ENCODE results near the gene ZNF316. TPM values are rescaled to one million over a fixed set of nuclear protein-coding genes. Genes with fewer than 3 reads are reported as not detected.

Gene ZNF316
- total RNA-seq, 2 experiments from 2014 or later, result 42.6 to 43.7 TPM

Other genes with a start within 250 kb of the ZNF316 start
- gene DAGLB, start 189.4 kb upstream of the ZNF316 start, total RNA-seq, result 10 to 100 TPM; 32.3 to 37.2 TPM
- gene KDELR2, start 153.2 kb upstream of the ZNF316 start, total RNA-seq, result 10 to 100 TPM; 49.5 to 52.0 TPM
- gene GRID2IP, start 85.9 kb upstream of the ZNF316 start, total RNA-seq, result under 1 TPM; 0.28 to 0.53 TPM
- gene ZDHHC4, start 59.9 kb upstream of the ZNF316 start, total RNA-seq, result 10 to 100 TPM; 38.2 to 44.6 TPM
- 10 to 100 TPM; 42.8 to 47.3 TPM for gene INTS15, start 47.3 kb upstream of the ZNF316 start, total RNA-seq
- gene ZNF853, start 21.7 kb upstream of the ZNF316 start, total RNA-seq, result 1 to 10 TPM; 4.7 to 4.9 TPM
- 10 to 100 TPM; 32.4 to 34.6 TPM for gene ZNF12, start 69.6 kb downstream of the ZNF316 start, total RNA-seq
- 1 to 10 TPM in 1 of 2 experiments, under 1 TPM in 1; 0.14 to 1.0 TPM for gene RSPH10B2, start 116.8 kb downstream of the ZNF316 start, total RNA-seq
- 10 to 100 TPM; 64.0 to 87.4 TPM for gene CCZ1B, start 189.0 kb downstream of the ZNF316 start, total RNA-seq